GM19043 (cell line): ENCODE data around the gene RELT.

Experiments used
- ATAC-seq: cut with Tn5 transposase; IDR thresholded peaks from one replicate; pipeline ENCODE4 v1.9.1; 2021; ENCODE audit warnings: low read depth; ENCODE audit not compliant: unreplicated experiment

Gene RELT

GRCh38 chr11:73401924-73402833 is 26.0 kb downstream of the RELT start:
- ATAC-seq, result no peak

GRCh38 chr11:73402834-73403185 is 26.6 kb downstream of the RELT start:
- ATAC-seq, result no peak

- ATAC-seq, result no peak
Measured at GRCh38 chr11:73403541-73403940, 27.3 kb downstream of the RELT start.

- no peak for ATAC-seq
Measured at GRCh38 chr11:73404048-73404447, 27.8 kb downstream of the RELT start.

GRCh38 chr11:73404506-73405145 is 28.4 kb downstream of the RELT start:
- no peak for ATAC-seq

- ATAC-seq, result no peak
Measured at GRCh38 chr11:73405146-73405510, 28.9 kb downstream of the RELT start.

GRCh38 chr11:73406131-73406530 is 29.9 kb downstream of the RELT start:
- no peak for ATAC-seq

- no peak for ATAC-seq
Measured at GRCh38 chr11:73406619-73407018, 30.4 kb downstream of the RELT start.

- ATAC-seq, result no peak
Measured at GRCh38 chr11:73409431-73409830, 33.2 kb downstream of the RELT start.

- no peak for ATAC-seq
Measured at GRCh38 chr11:73410627-73411026, 34.4 kb downstream of the RELT start.

- no peak for ATAC-seq
Measured at GRCh38 chr11:73411031-73411430, 34.8 kb downstream of the RELT start.

GRCh38 chr11:73412308-73412707 is 36.1 kb downstream of the RELT start:
- ATAC-seq, result no peak

GRCh38 chr11:73413256-73413655 is 37.1 kb downstream of the RELT start:
- no peak for ATAC-seq

- ATAC-seq, result no peak
Measured at GRCh38 chr11:73414977-73415651, 38.9 kb downstream of the RELT start.

- ATAC-seq, result no peak
Measured at GRCh38 chr11:73415854-73416615, 39.8 kb downstream of the RELT start.

- no peak for ATAC-seq
Measured at GRCh38 chr11:73416786-73417185, 40.6 kb downstream of the RELT start.

- ATAC-seq, result no peak
Measured at GRCh38 chr11:73420136-73420535, 43.9 kb downstream of the RELT start.

- no peak for ATAC-seq
Measured at GRCh38 chr11:73422886-73423285, 46.7 kb downstream of the RELT start.

GRCh38 chr11:73423506-73423905 is 47.3 kb downstream of the RELT start:
- no peak for ATAC-seq

- no peak for ATAC-seq
Measured at GRCh38 chr11:73425108-73425507, 48.9 kb downstream of the RELT start.
